ENCODE data around the gene ZNF653.
A peak's percentile ranks its signal among the peaks of the same experiment; 100 is the strongest.

Gene ZNF653

GRCh38 chr19:11528551-11529341 is 23.1 kb upstream of the ZNF653 start, which contains the start of gene ECSIT:
Gene ECSIT, minus strand, starts transcription at chr19:11529134. Its CDS starts 9,964 bp downstream, at chr19:11519170.
- intact Hi-C loops (cut with DNase I): no loop called here
- peak; percentile 93 to 99 (median 98) for DNase-seq

GRCh38 chr19:11519138-11519537 is 13.5 kb upstream of the ZNF653 start:
- no peak for DNase-seq
- intact Hi-C loops (cut with DNase I): no loop called here

GRCh38 chr19:11513946-11514345 is 8.3 kb upstream of the ZNF653 start:
- no peak for DNase-seq
- intact Hi-C loops (cut with DNase I): no loop called here

GRCh38 chr19:11510444-11510843 is 4.8 kb upstream of the ZNF653 start:
- no peak for DNase-seq
- intact Hi-C loops (cut with DNase I): no loop called here

GRCh38 chr19:11507370-11508078 is 1.9 kb upstream of the ZNF653 start:
- DNase-seq: no peak
- intact Hi-C loops (cut with DNase I): loop anchor here (5.0 kb wide), 1 partner anchor 50 kb away; the partner anchor contains the start of gene ELOF1

GRCh38 chr19:11506967-11507366 is 1.3 kb upstream of the ZNF653 start:
- DNase-seq: no peak
- intact Hi-C loops (cut with DNase I): loop anchor here (5.0 kb wide), 1 partner anchor 50 kb away; the partner anchor contains the start of gene ELOF1

- peak in 5 of 42 donors; percentile 9 to 46 (median 30) for DNase-seq
- intact Hi-C loops (cut with DNase I): loop anchor here (5.0 kb wide), 1 partner anchor 51 kb away; the partner anchor contains the start of gene ELOF1
Measured at GRCh38 chr19:11506101-11506555, 489 bp upstream of the ZNF653 start.

GRCh38 chr19:11505032-11505503 is 571 bp downstream of the ZNF653 start:
- DNase-seq: peak; percentile 91 to 99 (median 97)
- intact Hi-C loops (cut with DNase I): loop anchor here (5.0 kb wide), 1 partner anchor 52 kb away; the partner anchor contains the start of gene ELOF1

GRCh38 chr19:11504502-11505031 is 1.1 kb downstream of the ZNF653 start:
- DNase-seq: no peak

GRCh38 chr19:11499890-11500420 is 5.7 kb downstream of the ZNF653 start:
- intact Hi-C loops (cut with DNase I): no loop called here
- no peak for DNase-seq

More at GRCh38 chr19:11504502-11505031, 1.1 kb downstream of the ZNF653 start:
- intact Hi-C loops (cut with DNase I): loop anchor here (5.0 kb wide), 1 partner anchor 53 kb away; the partner anchor contains the start of gene ELOF1

GRCh38 chr19:11499220-11499726 is 6.4 kb downstream of the ZNF653 start:
- no peak for DNase-seq
- intact Hi-C loops (cut with DNase I): no loop called here

- DNase-seq: peak; percentile 30 to 83 (median 63)
Measured at GRCh38 chr19:11496391-11497163, 9.1 kb downstream of the ZNF653 start.

GRCh38 chr19:11495885-11496284 is 9.8 kb downstream of the ZNF653 start:
- intact Hi-C loops (cut with DNase I): no loop called here
- no peak for DNase-seq

More at GRCh38 chr19:11496391-11497163, 9.1 kb downstream of the ZNF653 start:
- intact Hi-C loops (cut with DNase I): no loop called here

GRCh38 chr19:11495481-11495880 is 10.2 kb downstream of the ZNF653 start:
- DNase-seq: no peak
- intact Hi-C loops (cut with DNase I): no loop called here

GRCh38 chr19:11494634-11495285 is 10.9 kb downstream of the ZNF653 start:
- intact Hi-C loops (cut with DNase I): no loop called here
- DNase-seq: no peak

- DNase-seq: no peak
- intact Hi-C loops (cut with DNase I): loop anchor here (10.0 kb wide), 1 partner anchor 195 kb away; the partner anchor contains the start of gene TSPAN16
Measured at GRCh38 chr19:11489378-11489777, 16.3 kb downstream of the ZNF653 start.
